ENCODE data around the gene TMEM154. TPM values are rescaled to one million over a fixed set of nuclear protein-coding genes. Genes with fewer than 3 reads are reported as not detected.

The TMEM154 gene
- total RNA-seq, 3 donors from 2014 or later (not counting 1 experiment from before 2014, with no cell fraction given), result 9.8 to 45.4 (median 10.5) TPM

DNA sequence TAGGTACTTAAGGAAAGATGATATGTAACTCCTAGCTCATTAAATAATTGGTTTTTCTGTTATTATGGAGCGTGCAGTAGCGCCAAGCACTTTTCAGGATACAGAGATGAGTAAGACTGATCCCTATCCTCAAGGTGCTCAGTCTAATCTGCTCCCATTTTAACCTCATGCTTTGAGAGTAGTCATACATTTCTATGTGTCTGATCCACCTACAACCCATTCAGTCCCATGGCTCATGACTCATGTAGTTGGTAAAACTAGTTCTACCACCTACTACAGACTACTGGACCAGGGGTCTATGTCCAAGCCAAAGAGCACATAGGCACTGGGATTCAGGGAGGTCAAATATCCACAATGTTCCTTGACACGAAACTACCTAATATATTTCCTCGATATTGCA is 60.8 kb downstream of the TMEM154 start:
- H3K36me3 Mint-ChIP-seq, result no peaks in the 10 kb centered on the region
- no peak overlapping the region for H3K27ac Mint-ChIP-seq

DNA sequence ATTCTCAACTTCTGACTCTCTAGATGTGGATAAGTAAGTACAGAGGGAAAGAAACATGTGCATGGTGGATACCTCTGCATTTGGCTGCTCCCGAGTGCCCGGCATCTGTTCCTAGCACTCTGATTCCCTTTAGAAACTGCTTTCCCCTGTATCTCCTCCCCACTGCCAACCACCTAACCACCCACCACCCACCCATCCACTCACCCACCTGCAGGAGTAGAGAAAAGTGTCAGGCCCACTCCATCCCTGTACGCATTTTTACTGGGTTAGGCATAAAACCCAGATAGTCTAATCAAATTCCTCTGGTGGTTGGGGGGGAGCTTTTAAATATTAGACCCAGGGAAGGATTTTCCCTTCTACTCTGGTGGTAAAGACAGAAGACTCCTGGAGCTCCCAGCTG is 63.0 kb downstream of the TMEM154 start:
- H3K36me3 Mint-ChIP-seq, result no peaks in the 10 kb centered on the region
- Histone ChIP-seq H3K27ac (ENCODE audit: low read length) (no peak overlapping the region), H3K27me3 (ENCODE audit: control insufficient read depth, insufficient read depth, low read length) (no peaks in the 10 kb centered on the region), H3K36me3 (ENCODE audit: control insufficient read depth, insufficient read depth, low read length) (no peaks in the 10 kb centered on the region), H3K4me3 (ENCODE audit: low read length) (no peak overlapping the region), H3K9me3 (ENCODE audit: control insufficient read depth, insufficient read depth, low read length) (no peaks in the 10 kb centered on the region), H3K4me1 (ENCODE audit: control insufficient read depth, insufficient read depth, low read length) (no peaks in the 10 kb centered on the region)
- H3K9me3 Mint-ChIP-seq, result no peaks in the 10 kb centered on the region
- ATAC-seq (no peak), DNase-seq (no peak)
- peaks cover 6 to 27% of the 10 kb centered on the region in 2 donors for H3K27me3 Mint-ChIP-seq (ENCODE audit: low read depth in 2 of 2)
- intact Hi-C loops (cut with micrococcal nuclease), result no loop called here
- no peak overlapping the region for H3K27ac Mint-ChIP-seq
- no peaks in the 10 kb centered on the region for H3K4me1 Mint-ChIP-seq
- H3K4me3 Mint-ChIP-seq, result no peak overlapping the region
- TF ChIP-seq, protein P1, sequence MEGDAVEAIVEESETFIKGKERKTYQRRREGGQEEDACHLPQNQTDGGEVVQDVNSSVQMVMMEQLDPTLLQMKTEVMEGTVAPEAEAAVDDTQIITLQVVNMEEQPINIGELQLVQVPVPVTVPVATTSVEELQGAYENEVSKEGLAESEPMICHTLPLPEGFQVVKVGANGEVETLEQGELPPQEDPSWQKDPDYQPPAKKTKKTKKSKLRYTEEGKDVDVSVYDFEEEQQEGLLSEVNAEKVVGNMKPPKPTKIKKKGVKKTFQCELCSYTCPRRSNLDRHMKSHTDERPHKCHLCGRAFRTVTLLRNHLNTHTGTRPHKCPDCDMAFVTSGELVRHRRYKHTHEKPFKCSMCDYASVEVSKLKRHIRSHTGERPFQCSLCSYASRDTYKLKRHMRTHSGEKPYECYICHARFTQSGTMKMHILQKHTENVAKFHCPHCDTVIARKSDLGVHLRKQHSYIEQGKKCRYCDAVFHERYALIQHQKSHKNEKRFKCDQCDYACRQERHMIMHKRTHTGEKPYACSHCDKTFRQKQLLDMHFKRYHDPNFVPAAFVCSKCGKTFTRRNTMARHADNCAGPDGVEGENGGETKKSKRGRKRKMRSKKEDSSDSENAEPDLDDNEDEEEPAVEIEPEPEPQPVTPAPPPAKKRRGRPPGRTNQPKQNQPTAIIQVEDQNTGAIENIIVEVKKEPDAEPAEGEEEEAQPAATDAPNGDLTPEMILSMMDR (IDR thresholded peaks at IDR 0.05), result no peak
- 96% methylated on average over 2 of the region's 3 CpGs for WGBS (ENCODE audit: insufficient coverage)

More for the DNA sequence above, 60.8 kb downstream of the TMEM154 start:
- ATAC-seq (no peak), DNase-seq (no peak)
- Mint-ChIP-seq H3K27me3 (ENCODE audit: low read depth in 2 of 2) (peaks cover 6 to 22% of the 10 kb centered on the region in 2 donors), H3K4me1 (no peaks in the 10 kb centered on the region), H3K9me3 (no peaks in the 10 kb centered on the region), H3K4me3 (no peak overlapping the region)
- Histone ChIP-seq H3K9me3 (ENCODE audit: control insufficient read depth, insufficient read depth, low read length) (no peaks in the 10 kb centered on the region), H3K27ac (ENCODE audit: low read length) (no peak overlapping the region), H3K4me3 (ENCODE audit: low read length) (no peak overlapping the region), H3K4me1 (ENCODE audit: control insufficient read depth, insufficient read depth, low read length) (no peaks in the 10 kb centered on the region), H3K36me3 (ENCODE audit: control insufficient read depth, insufficient read depth, low read length) (no peaks in the 10 kb centered on the region), H3K27me3 (ENCODE audit: control insufficient read depth, insufficient read depth, low read length) (no peaks in the 10 kb centered on the region)
- intact Hi-C loops (cut with micrococcal nuclease), result no loop called here
- TF ChIP-seq, protein P1 (IDR thresholded peaks at IDR 0.05), result no peak
- WGBS (ENCODE audit: insufficient coverage), result 98% methylated on average over 4 of the region's 4 CpGs

DNA sequence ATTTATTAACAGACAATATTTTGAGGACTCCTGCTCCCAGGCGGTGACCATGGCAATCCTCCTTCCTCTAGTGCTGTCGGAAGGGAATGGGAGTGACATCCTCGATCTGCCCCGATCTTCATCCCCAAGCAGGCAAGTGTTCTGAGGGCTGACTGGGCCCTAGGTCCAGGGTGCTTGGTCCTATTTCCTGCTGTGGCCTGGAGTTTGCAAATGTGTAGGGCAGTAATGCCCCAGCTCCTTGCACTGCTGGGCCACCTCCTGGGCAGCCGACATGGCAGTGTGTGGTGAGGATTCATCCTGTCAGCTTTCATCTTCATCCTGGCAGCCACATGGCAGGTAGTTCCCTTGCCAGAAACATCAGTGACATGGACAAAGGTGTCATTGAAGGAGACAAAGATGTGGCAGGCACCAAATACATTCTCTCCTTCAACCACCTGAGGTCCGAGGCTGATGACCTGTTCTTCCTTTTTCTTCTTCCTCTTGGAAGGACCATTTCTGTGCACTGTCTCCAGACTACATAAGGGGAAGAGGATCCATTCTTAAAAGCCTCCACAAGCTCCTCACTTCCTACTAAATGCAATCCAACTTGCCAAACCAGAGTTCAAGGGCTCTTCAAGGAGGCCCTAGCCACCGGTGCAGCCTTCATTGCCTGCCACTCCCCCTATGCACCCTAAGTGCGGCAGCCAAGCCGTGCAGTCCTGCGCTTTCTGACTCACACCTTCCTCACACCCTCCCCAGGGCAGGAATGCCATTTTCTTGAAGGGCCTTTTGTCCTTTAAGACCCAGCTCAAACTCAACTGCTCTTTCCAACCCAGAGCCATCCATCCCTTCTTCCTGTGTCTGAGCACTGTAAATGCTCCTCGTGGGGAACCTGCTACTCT is 65.7 kb downstream of the TMEM154 start:
- ATAC-seq, result no peak
- Histone ChIP-seq H3K4me1 (ENCODE audit: control insufficient read depth, insufficient read depth, low read length) (no peaks in the 10 kb centered on the region), H3K36me3 (ENCODE audit: control insufficient read depth, insufficient read depth, low read length) (no peaks in the 10 kb centered on the region), H3K9me3 (ENCODE audit: control insufficient read depth, insufficient read depth, low read length) (no peaks in the 10 kb centered on the region), H3K4me3 (ENCODE audit: low read length) (no peak overlapping the region), H3K27me3 (ENCODE audit: control insufficient read depth, insufficient read depth, low read length) (no peaks in the 10 kb centered on the region), H3K27ac (ENCODE audit: low read length) (no peak overlapping the region)
- 87% methylated on average over 11 of the region's 11 CpGs for WGBS (ENCODE audit: insufficient coverage)
- intact Hi-C loops (cut with micrococcal nuclease), result no loop called here
- H3K36me3 Mint-ChIP-seq, result no peaks in the 10 kb centered on the region
- H3K9me3 Mint-ChIP-seq, result no peaks in the 10 kb centered on the region
- TF ChIP-seq, protein P1 (IDR thresholded peaks at IDR 0.05), result no peak
- H3K27me3 Mint-ChIP-seq (ENCODE audit: low read depth in 2 of 2), result peaks cover 8 to 35% of the 10 kb centered on the region in 2 donors
- no peak for DNase-seq
- H3K4me1 Mint-ChIP-seq, result no peaks in the 10 kb centered on the region
- no peak overlapping the region for H3K4me3 Mint-ChIP-seq
- H3K27ac Mint-ChIP-seq, result no peak overlapping the region

Data from natural killer cell (primary cell).